Kidney (tissue), 14 donors: ENCODE data around the gene KRTAP5-6. TPM values are rescaled to one million over a fixed set of nuclear protein-coding genes. Genes with fewer than 3 reads are reported as not detected.
A peak's percentile ranks its signal among the peaks of the same experiment; 100 is the strongest.

Experiments
- DNase-seq, 5 donors: peaks; one replicate each; pipeline ENCODE4 v3.0.0-alpha.2; 2013 to 2020
- FAIRE-seq: peaks from 2 replicates; lab custom pipeline; 2012; peaks lifted over from hg19 to GRCh38; lab: Jason Lieb, UNC
- H3K27ac ChIP-seq, 2 donors: one replicate each; pipeline ENCODE4 v1.7.0; 2013; ENCODE audit warnings: low read depth in 2 of 2, low read length in 2 of 2, inconsistent platforms in 1 of 2
- H3K27me3 ChIP-seq: one replicate; pipeline ENCODE4 v1.7.1; 2013; ENCODE audit warnings: low read length, inconsistent platforms; ENCODE audit not compliant: control insufficient read depth, insufficient read depth
- H3K36me3 ChIP-seq, 3 donors: one replicate each; pipeline versions ENCODE4 v1.7.0 to v1.7.1; 2013; ENCODE audit warnings: low read length in 3 of 3, control low read depth in 1 of 3, inconsistent platforms in 1 of 3; ENCODE audit not compliant: insufficient read depth in 3 of 3, control insufficient read depth in 2 of 3
- H3K4me1 ChIP-seq, 3 donors: one replicate each; pipeline versions ENCODE4 v1.7.0 to v1.7.1; 2013; ENCODE audit warnings: low read length in 3 of 3, inconsistent platforms in 1 of 3, low read depth in 1 of 3; ENCODE audit not compliant: control insufficient read depth in 2 of 3, insufficient read depth in 2 of 3
- H3K4me3 ChIP-seq, 3 donors: one replicate each; pipeline versions ENCODE4 v1.7.0 to v1.8.1; 2013; ENCODE audit warnings: low read length in 3 of 3, control low read depth in 1 of 3, inconsistent platforms in 1 of 3
- H3K9ac ChIP-seq, 3 donors: one replicate each; pipeline versions ENCODE4 v1.7.0 to v1.7.1; 2013; ENCODE audit warnings: low read length in 3 of 3, control low read depth in 1 of 3, inconsistent platforms in 1 of 3
- H3K9me3 ChIP-seq, 3 donors: one replicate each; pipeline versions ENCODE4 v1.7.0 to v1.7.1; 2013; ENCODE audit warnings: low read length in 3 of 3, control low read depth in 1 of 3, inconsistent platforms in 1 of 3; ENCODE audit not compliant: control insufficient read depth in 2 of 3, insufficient read depth in 1 of 3
- CTCF ChIP-seq: IDR thresholded peaks from 3 replicates; pipeline ENCODE4 v1.5.1; 2012; ENCODE audit warnings: mild to moderate bottlenecking, moderate library complexity, borderline replicate concordance; ENCODE audit not compliant: insufficient read depth; ENCODE audit errors: extremely low read depth
- intact Hi-C: fragments of 100-400 bp; cut with DNase I; formaldehyde crosslinking; loops from one replicate; pipeline ENCODE4 v1.11.1; 2022
- polyA plus RNA-seq: library from polyadenylated mRNA; stranded (reverse); fragments of 350-450 nt; fragmentation: Illumina TruSeq; extraction: RNeasy Lipid Tissue Mini Kit (QIAGEN cat#74804); gene quantifications from one replicate; pipeline ENCODE4 v1.2.3, GENCODE V29; 2014; ENCODE audit warnings: low read depth, low replicate concordance; ENCODE audit not compliant: insufficient read depth
- total RNA-seq: library from RNA; stranded (reverse); fragmentation: NEBNext Ultra II Directional; extraction: Animal tissue kit (Norgen Biotek cat#: 25700); gene quantifications from one replicate; pipeline ENCODE4 v1.2.1, GENCODE V29; 2021
- donor health status: control.
- donor health status: control.
- donor health status: control.
- donor health status: control.
- donor health status: control.
- donor health status: DM: yes; HTN: yes; CAD: no.
- donor health status: Normal renal cell carcinoma (clear cell type).

KRTAP5-6 gene
- total and polyA plus RNA-seq, 2 donors from 2014 or later, result not detected

- no peaks in the 10 kb centered on the region for H3K36me3 ChIP-seq
- FAIRE-seq (no peak), DNase-seq (peak; percentile 88 to 95 (median 92))
- no peak overlapping the region for H3K27ac ChIP-seq
- no peaks in the 10 kb centered on the region for H3K9me3 ChIP-seq
- peak overlapping the region in 1 of 3 donors; percentile 52 for H3K4me3 ChIP-seq
- peaks cover 0 to 7% (median 4%) of the 10 kb centered on the region in 3 donors for H3K4me1 ChIP-seq
- peak overlapping the region in 1 of 3 donors; percentile 59 for H3K9ac ChIP-seq
- no peaks in the 10 kb centered on the region for H3K27me3 ChIP-seq
- TF ChIP-seq CTCF, result peak; percentile 90
- intact Hi-C loops, result loop anchor here (5.0 kb wide), 1 partner anchor 138 kb away; the partner anchor contains the start of gene SYT8
Observed at GRCh38 chr11:1694064-1694845, 2.7 kb upstream of the KRTAP5-6 start.

GRCh38 chr11:1694846-1695547 lies 2.0 kb upstream of the KRTAP5-6 start:
- FAIRE-seq (no peak), DNase-seq (peak in 1 of 5 donors; percentile 48)
- H3K4me1 ChIP-seq, result peaks cover 0 to 7% (median 4%) of the 10 kb centered on the region in 3 donors
- H3K27me3 ChIP-seq, result no peaks in the 10 kb centered on the region
- H3K9ac ChIP-seq, result no peak overlapping the region
- no peaks in the 10 kb centered on the region for H3K36me3 ChIP-seq
- H3K27ac ChIP-seq, result no peak overlapping the region
- no peak for TF ChIP-seq CTCF
- intact Hi-C loops, result loop anchor here (5.0 kb wide), 2 partner anchors 137 to 457 kb away; partner anchors contain the start of gene SYT8
- H3K4me3 ChIP-seq, result no peak overlapping the region
- H3K9me3 ChIP-seq, result no peaks in the 10 kb centered on the region

- FAIRE-seq, result no peak
- no peak for TF ChIP-seq CTCF
- DNase-seq, result peak in 1 of 5 donors; percentile 23
- intact Hi-C loops, result loop anchor here (5.0 kb wide), 1 partner anchor 457 kb away; no protein-coding TSS in a partner anchor
- H3K4me1 ChIP-seq, result peaks cover 0 to 7% (median 4%) of the 10 kb centered on the region in 3 donors
- no peak overlapping the region for H3K9ac ChIP-seq
- H3K36me3 ChIP-seq, result no peaks in the 10 kb centered on the region
- no peaks in the 10 kb centered on the region for H3K27me3 ChIP-seq
- H3K27ac ChIP-seq, result no peak overlapping the region
- no peaks in the 10 kb centered on the region for H3K9me3 ChIP-seq
- H3K4me3 ChIP-seq, result no peak overlapping the region
Observed at GRCh38 chr11:1695548-1696108, 1.4 kb upstream of the KRTAP5-6 start.
